Chondrocyte (in vitro differentiated cells): ENCODE measurements around the gene PLCD3. TPM values are rescaled to one million over a fixed set of nuclear protein-coding genes. Genes with fewer than 3 reads are reported as not detected.

Source experiments
- DNase-seq: peaks from one replicate; pipeline ENCODE4 v3.0.0; 2021; ENCODE audit warnings: mixed read lengths, low spot score
- H3K27ac Mint-ChIP-seq: one replicate; pipeline ENCODE4 v1.8.0; 2021; ENCODE audit warnings: mild to moderate bottlenecking, moderate library complexity, mixed read lengths; ENCODE audit not compliant: unreplicated experiment
- H3K27me3 Mint-ChIP-seq: 2 replicates; pipeline ENCODE4 v1.8.0; 2021; ENCODE audit warnings: low read depth, mixed read lengths
- H3K36me3 Mint-ChIP-seq: 2 replicates; pipeline ENCODE4 v1.8.0; 2021; ENCODE audit warnings: low read depth, mixed read lengths
- H3K4me1 Mint-ChIP-seq: 2 replicates; pipeline ENCODE4 v1.8.0; 2021; ENCODE audit warnings: low read depth, mild to moderate bottlenecking, mixed read lengths
- H3K4me3 Mint-ChIP-seq: one replicate; pipeline ENCODE4 v1.8.0; 2021; ENCODE audit warnings: mild to moderate bottlenecking, moderate library complexity, mixed read lengths; ENCODE audit not compliant: unreplicated experiment
- H3K9me3 Mint-ChIP-seq: 2 replicates; pipeline ENCODE4 v1.8.0; 2021; ENCODE audit warnings: low read depth, mixed read lengths
- total RNA-seq: library from RNA; stranded (reverse); gene quantifications from 3 replicates; pipeline ENCODE4 v1.2.1, GENCODE V29; 2021
- TF ChIP-seq, protein P1 (sequence below): fragments of 200-600 bp; sonication (generic); IDR thresholded peaks from 2 replicates; pipeline ENCODE4 v1.5.0; 2021; ENCODE audit warnings: antibody characterized with exemption, mild to moderate bottlenecking, moderate library complexity

The PLCD3 gene
- total RNA-seq, 1 donor from 2014 or later: 123 TPM

DNA sequence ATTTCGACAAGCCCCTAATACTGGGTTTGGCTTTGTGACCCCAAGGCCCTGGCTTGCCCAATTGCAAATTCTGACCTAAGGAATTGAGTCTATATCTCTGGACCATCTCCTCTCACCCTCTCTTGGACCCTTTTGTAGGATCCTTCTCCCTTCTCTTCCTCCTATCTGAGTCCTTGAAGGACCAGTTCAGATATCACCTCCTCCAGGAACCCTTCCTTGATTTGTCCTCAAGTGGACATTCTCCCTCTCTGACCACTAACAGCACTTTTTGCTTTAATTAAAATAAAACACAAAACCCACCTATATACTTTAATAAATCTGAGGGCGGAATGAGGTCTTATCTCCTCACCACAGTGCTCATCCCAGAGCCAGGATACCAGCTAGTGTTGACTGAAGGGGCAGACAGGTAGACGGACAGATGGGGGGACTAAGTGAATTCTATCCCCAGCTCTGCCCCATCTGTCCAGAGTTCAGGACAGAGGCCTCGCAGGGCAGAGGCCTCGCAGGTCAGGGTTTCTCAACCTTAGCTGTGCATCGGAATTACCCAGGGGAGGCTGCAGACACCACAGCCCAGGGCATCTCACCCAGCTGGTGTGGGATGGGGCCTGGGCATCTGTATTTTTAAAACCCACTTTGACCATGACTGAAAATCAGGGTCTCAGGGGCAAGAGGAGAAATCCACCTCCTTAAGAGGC, 9.1 kb downstream of the PLCD3 start:
- Mint-ChIP-seq H3K4me1 (peaks cover 48% of the 10 kb centered on the region), H3K4me3 (no peak overlapping the region), H3K27ac (peak overlapping the region; percentile 51), H3K36me3 (peaks cover 10% of the 10 kb centered on the region), H3K27me3 (no peaks in the 10 kb centered on the region), H3K9me3 (no peaks in the 10 kb centered on the region)
- TF ChIP-seq, protein P1, sequence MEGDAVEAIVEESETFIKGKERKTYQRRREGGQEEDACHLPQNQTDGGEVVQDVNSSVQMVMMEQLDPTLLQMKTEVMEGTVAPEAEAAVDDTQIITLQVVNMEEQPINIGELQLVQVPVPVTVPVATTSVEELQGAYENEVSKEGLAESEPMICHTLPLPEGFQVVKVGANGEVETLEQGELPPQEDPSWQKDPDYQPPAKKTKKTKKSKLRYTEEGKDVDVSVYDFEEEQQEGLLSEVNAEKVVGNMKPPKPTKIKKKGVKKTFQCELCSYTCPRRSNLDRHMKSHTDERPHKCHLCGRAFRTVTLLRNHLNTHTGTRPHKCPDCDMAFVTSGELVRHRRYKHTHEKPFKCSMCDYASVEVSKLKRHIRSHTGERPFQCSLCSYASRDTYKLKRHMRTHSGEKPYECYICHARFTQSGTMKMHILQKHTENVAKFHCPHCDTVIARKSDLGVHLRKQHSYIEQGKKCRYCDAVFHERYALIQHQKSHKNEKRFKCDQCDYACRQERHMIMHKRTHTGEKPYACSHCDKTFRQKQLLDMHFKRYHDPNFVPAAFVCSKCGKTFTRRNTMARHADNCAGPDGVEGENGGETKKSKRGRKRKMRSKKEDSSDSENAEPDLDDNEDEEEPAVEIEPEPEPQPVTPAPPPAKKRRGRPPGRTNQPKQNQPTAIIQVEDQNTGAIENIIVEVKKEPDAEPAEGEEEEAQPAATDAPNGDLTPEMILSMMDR: no peak
- DNase-seq: no peak

DNA sequence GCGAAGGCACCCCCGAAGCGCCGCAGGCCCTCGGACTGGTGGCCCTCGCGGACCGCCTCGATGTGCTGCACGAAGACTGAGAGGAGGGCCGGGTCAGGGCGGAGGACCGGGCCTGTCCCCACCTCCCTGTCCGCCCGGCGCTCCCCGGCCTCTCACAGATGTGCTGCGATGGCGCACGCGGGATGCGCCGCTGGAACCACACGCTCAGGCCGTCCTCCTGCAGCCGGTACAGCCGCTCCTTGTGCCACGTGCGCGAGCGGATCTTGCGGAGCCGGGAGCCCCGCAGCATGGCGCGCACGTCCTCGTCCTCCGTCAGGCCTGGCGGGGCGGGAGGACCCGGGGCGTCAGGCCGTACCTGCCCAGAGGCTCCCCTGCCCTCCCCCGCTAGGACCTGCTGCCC, 11.3 kb downstream of the PLCD3 start:
- peaks cover 44% of the 10 kb centered on the region for H3K4me1 Mint-ChIP-seq
- H3K4me3 Mint-ChIP-seq: no peak overlapping the region
- H3K27me3 Mint-ChIP-seq: no peaks in the 10 kb centered on the region
- H3K36me3 Mint-ChIP-seq: peaks cover 17% of the 10 kb centered on the region
- H3K27ac Mint-ChIP-seq: no peak overlapping the region
- no peaks in the 10 kb centered on the region for H3K9me3 Mint-ChIP-seq
- DNase-seq: no peak
- TF ChIP-seq, protein P1: no peak

DNA sequence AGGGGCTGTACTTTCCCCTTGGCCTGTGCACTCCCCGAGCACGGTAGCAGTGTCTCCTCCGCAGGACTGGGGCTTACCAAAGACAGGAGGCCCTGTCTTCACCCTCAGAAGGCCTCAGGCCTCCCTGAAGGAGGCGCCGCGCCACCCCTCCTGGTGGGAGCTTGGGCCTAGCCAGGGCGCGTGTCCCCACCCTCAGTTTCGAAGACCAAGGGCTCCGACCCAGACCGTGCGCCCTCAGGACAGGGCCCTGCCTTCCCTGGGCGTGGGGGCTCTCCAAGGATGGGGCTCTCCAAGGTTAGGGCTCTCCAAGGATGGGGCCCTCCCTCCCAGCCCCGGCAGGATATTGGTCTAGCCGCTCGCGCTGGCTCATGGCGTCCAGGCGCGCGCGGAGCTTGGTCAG, 11.8 kb downstream of the PLCD3 start:
- Mint-ChIP-seq H3K36me3 (peaks cover 17% of the 10 kb centered on the region), H3K4me1 (peaks cover 48% of the 10 kb centered on the region), H3K27ac (no peak overlapping the region), H3K9me3 (no peaks in the 10 kb centered on the region), H3K27me3 (no peaks in the 10 kb centered on the region), H3K4me3 (no peak overlapping the region)
- TF ChIP-seq, protein P1: no peak
- no peak for DNase-seq

DNA sequence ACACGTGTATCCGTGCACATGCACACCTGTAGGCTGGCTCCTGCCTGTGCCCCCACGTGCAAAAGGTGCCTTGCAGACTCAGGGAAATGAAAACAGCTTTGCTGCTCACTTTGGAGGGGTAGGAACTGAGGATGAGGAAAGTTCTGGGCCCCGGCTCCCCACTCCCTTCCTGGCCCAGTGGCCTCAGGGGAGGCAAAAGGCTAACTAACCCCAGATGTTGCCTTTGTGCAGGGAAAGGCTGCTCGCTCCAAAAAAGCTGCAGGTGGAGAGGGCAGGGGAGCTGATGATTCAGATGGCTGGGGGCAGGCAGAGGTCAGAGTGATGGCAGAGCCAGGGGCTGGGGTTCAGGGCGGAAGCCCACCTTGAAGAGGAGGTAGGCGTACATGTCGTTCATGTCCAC, 12.4 kb downstream of the PLCD3 start:
- no peak for DNase-seq
- H3K27me3 Mint-ChIP-seq: no peaks in the 10 kb centered on the region
- H3K9me3 Mint-ChIP-seq: no peaks in the 10 kb centered on the region
- no peak overlapping the region for H3K4me3 Mint-ChIP-seq
- H3K36me3 Mint-ChIP-seq: peaks cover 17% of the 10 kb centered on the region
- TF ChIP-seq, protein P1: no peak
- H3K27ac Mint-ChIP-seq: no peak overlapping the region
- peaks cover 47% of the 10 kb centered on the region for H3K4me1 Mint-ChIP-seq

DNA sequence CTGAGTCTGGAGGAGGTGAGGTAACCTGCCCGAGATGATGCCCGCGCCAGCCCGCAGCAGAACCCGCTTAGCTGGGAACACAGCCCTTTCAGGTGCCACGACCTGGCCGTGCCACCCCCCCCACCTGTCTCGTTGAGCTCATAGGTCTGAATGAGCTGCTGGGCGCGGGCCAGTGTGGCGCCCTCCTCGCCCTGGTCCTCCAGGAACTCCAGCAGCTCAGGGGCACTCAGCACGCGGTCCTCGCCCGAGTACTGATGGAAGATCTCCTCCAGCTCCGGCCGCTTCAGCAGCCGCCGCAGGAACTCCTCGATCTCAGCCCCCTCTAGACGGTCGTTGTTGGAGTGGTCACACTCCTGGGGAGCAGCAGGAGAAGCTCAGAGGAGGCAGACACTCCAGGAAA, 13.6 kb downstream of the PLCD3 start:
- Mint-ChIP-seq H3K36me3 (peaks cover 17% of the 10 kb centered on the region), H3K27ac (no peak overlapping the region), H3K27me3 (no peaks in the 10 kb centered on the region), H3K9me3 (no peaks in the 10 kb centered on the region), H3K4me3 (no peak overlapping the region), H3K4me1 (peaks cover 36% of the 10 kb centered on the region)
- TF ChIP-seq, protein P1: no peak
- no peak for DNase-seq
